Panc1 (cell line): ENCODE data around the gene AP3S2. TPM values are rescaled to one million over a fixed set of nuclear protein-coding genes. Genes with fewer than 3 reads are reported as not detected.

Experiments used
- ATAC-seq: fragments of 200-7000 bp; cut with Tn5 transposase; 2 replicates; pipeline ENCODE4 v1.9.1; 2020; ENCODE audit warnings: mild to moderate bottlenecking, moderate library complexity
- BruUV-seq: library from RNA; stranded (reverse); fragments of 400-500 nt; replicated peaks from 2 replicates; lab custom pipeline; 2021; lab: Mats Ljungman, UMichigan
- CTCF ChIA-PET: fragments of 300-600 bp; sonication (Branson Sonifier 250); formaldehyde crosslinking; loops from one replicate; lab custom pipeline; 2022; ENCODE audit warnings: antibody characterized with exemption; lab: Charles Lee
- POLR2A ChIA-PET: fragments of 300-600 bp; sonication (Branson Sonifier 250); formaldehyde crosslinking; loops from one replicate; lab custom pipeline; 2022; ENCODE audit warnings: antibody characterized with exemption; lab: Charles Lee
- DNase-seq: peaks from one replicate; pipeline ENCODE4 v3.0.0-alpha.2; 2010; ENCODE audit warnings: low read depth, low spot score
- H3K27ac ChIP-seq: 2 replicates; pipeline ENCODE4 v1.5.1; 2011; ENCODE audit warnings: mild to moderate bottlenecking, low read length, inconsistent platforms
- H3K27me3 ChIP-seq: fragments of 200-500 bp; sonication (Bioruptor generic); 2 replicates; pipeline ENCODE4 v1.6.0; 2014; ENCODE audit warnings: low read length, inconsistent platforms; ENCODE audit not compliant: control insufficient read depth, insufficient read depth
- H3K36me3 ChIP-seq: fragments of 200-500 bp; sonication (Bioruptor generic); 2 replicates; pipeline ENCODE4 v1.5.1; 2014; ENCODE audit warnings: inconsistent platforms, mild to moderate bottlenecking, low read length, moderate library complexity; ENCODE audit not compliant: control insufficient read depth, insufficient read depth
- H3K4me1 ChIP-seq: 2 replicates; pipeline ENCODE4 v1.5.1; 2011; ENCODE audit warnings: inconsistent platforms, mild to moderate bottlenecking, low read length, moderate library complexity; ENCODE audit not compliant: control insufficient read depth, insufficient read depth
- H3K4me3 ChIP-seq, 2 experiments: 2 replicates each; pipeline ENCODE4 v1.5.1; 2011 to 2012; ENCODE audit warnings: low read depth in 2 of 2, low read length in 2 of 2, mild to moderate bottlenecking in 2 of 2, inconsistent platforms in 1 of 2, moderate library complexity in 1 of 2
- H3K9me3 ChIP-seq: fragments of 200-500 bp; sonication (Bioruptor generic); 2 replicates; pipeline ENCODE4 v1.5.1; 2014; ENCODE audit warnings: low read depth, mild to moderate bottlenecking, inconsistent platforms, low read length, moderate library complexity; ENCODE audit not compliant: control insufficient read depth, insufficient read depth
- POLR2AphosphoS5 ChIP-seq: IDR thresholded peaks from 2 replicates; pipeline ENCODE4 v1.6.1; 2012; ENCODE audit warnings: mild to moderate bottlenecking, low read depth, low read length, moderate library complexity
- SIN3A ChIP-seq: IDR thresholded peaks from 2 replicates; pipeline ENCODE4 v1.6.1; 2012; ENCODE audit warnings: low read depth, mild to moderate bottlenecking, low read length, moderate library complexity, borderline replicate concordance; ENCODE audit not compliant: insufficient read depth
- TCF7L2 ChIP-seq: IDR thresholded peaks from 2 replicates; pipeline ENCODE4 v1.6.1; 2011; ENCODE audit warnings: mild to moderate bottlenecking, low read depth, low read length, inconsistent platforms
- in situ Hi-C: cut with HindIII; loops from 2 replicates; pipeline ENCODE4 v1.10.0; 2016; ENCODE audit warnings: low sequenced_read_pairs, low pct_unique_long_range_greater_than_20kb
- intact Hi-C: fragments of 100-400 bp; cut with micrococcal nuclease; formaldehyde crosslinking; loops from one replicate; pipeline ENCODE4 v1.10.0; 2022; ENCODE audit not compliant: unreplicated experiment
- total RNA-seq: library from RNA; stranded (reverse); gene quantifications from one replicate; pipeline ENCODE4 v1.2.1, GENCODE V29; 2021; ENCODE audit not compliant: unreplicated experiment
- TF ChIP-seq, protein P1 (sequence below): fragments of 450-650 bp; IDR thresholded peaks from 2 replicates; pipeline ENCODE4 v1.5.1; 2017; ENCODE audit warnings: mild to moderate bottlenecking
- TF ChIP-seq, protein P2 (sequence below), 2 experiments: IDR thresholded peaks; 2 replicates each; pipeline ENCODE4 v1.6.1; 2011 to 2012; ENCODE audit warnings: low read depth in 2 of 2, control low read depth in 1 of 2, low read length in 1 of 2, mild to moderate bottlenecking in 1 of 2, moderate library complexity in 1 of 2; ENCODE audit not compliant: insufficient read depth in 1 of 2

Gene AP3S2
- total RNA-seq, 1 experiment from 2014 or later: 24.6 TPM

GRCh38 chr15:89928421-89928820 is 34.6 kb upstream of the AP3S2 start:
- ChIA-PET POLR2A (no interaction called here), CTCF (no interaction called here)
- TF ChIP-seq, protein P1, sequence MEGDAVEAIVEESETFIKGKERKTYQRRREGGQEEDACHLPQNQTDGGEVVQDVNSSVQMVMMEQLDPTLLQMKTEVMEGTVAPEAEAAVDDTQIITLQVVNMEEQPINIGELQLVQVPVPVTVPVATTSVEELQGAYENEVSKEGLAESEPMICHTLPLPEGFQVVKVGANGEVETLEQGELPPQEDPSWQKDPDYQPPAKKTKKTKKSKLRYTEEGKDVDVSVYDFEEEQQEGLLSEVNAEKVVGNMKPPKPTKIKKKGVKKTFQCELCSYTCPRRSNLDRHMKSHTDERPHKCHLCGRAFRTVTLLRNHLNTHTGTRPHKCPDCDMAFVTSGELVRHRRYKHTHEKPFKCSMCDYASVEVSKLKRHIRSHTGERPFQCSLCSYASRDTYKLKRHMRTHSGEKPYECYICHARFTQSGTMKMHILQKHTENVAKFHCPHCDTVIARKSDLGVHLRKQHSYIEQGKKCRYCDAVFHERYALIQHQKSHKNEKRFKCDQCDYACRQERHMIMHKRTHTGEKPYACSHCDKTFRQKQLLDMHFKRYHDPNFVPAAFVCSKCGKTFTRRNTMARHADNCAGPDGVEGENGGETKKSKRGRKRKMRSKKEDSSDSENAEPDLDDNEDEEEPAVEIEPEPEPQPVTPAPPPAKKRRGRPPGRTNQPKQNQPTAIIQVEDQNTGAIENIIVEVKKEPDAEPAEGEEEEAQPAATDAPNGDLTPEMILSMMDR: no peak
- TF ChIP-seq, protein P2, sequence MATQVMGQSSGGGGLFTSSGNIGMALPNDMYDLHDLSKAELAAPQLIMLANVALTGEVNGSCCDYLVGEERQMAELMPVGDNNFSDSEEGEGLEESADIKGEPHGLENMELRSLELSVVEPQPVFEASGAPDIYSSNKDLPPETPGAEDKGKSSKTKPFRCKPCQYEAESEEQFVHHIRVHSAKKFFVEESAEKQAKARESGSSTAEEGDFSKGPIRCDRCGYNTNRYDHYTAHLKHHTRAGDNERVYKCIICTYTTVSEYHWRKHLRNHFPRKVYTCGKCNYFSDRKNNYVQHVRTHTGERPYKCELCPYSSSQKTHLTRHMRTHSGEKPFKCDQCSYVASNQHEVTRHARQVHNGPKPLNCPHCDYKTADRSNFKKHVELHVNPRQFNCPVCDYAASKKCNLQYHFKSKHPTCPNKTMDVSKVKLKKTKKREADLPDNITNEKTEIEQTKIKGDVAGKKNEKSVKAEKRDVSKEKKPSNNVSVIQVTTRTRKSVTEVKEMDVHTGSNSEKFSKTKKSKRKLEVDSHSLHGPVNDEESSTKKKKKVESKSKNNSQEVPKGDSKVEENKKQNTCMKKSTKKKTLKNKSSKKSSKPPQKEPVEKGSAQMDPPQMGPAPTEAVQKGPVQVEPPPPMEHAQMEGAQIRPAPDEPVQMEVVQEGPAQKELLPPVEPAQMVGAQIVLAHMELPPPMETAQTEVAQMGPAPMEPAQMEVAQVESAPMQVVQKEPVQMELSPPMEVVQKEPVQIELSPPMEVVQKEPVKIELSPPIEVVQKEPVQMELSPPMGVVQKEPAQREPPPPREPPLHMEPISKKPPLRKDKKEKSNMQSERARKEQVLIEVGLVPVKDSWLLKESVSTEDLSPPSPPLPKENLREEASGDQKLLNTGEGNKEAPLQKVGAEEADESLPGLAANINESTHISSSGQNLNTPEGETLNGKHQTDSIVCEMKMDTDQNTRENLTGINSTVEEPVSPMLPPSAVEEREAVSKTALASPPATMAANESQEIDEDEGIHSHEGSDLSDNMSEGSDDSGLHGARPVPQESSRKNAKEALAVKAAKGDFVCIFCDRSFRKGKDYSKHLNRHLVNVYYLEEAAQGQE (IDR thresholded peaks at IDR 0.05; ENCODE audit: insufficient read depth in 1 of 2, low read depth in 2 of 2, low read length in 1 of 2): no peak
- TF ChIP-seq TCF7L2 (no peak), POLR2AphosphoS5 (no peak), SIN3A (no peak)
- Histone ChIP-seq H3K36me3 (no peaks in the 10 kb centered on the region), H3K4me3 (no peak overlapping the region), H3K27ac (no peak overlapping the region), H3K4me1 (no peaks in the 10 kb centered on the region), H3K9me3 (no peaks in the 10 kb centered on the region), H3K27me3 (no peaks in the 10 kb centered on the region)
- ATAC-seq (no peak), DNase-seq (no peak)
- no TSS peak for BruUV-seq
- intact Hi-C loops (no loop called here), in situ Hi-C loops (no loop called here)

DNA sequence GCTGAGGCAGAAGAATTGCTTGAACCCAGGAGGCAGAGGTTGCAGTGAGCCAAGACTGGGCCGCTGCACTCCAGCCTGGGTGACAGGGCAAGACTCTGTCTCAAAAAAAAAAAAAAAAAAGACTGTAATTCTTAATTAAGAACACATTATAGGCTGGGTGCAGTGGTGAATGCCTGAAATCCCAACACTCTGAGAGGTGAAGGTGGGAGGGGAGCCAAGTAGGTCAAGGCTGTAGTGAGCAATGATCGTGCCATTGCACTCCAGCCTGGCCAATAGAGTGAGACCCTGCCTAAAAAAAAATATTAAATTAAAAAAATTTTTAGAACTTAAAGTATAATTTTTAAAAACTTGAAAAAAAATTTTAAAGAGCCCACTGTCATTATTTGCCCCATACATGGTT is 32.4 kb upstream of the AP3S2 start:
- no peak overlapping the region for H3K4me3 ChIP-seq
- H3K9me3 ChIP-seq: no peaks in the 10 kb centered on the region
- no peaks in the 10 kb centered on the region for H3K36me3 ChIP-seq
- no peak overlapping the region for H3K27ac ChIP-seq
- no peaks in the 10 kb centered on the region for H3K4me1 ChIP-seq
- no TSS peak for BruUV-seq
- no peak for DNase-seq
- CTCF ChIA-PET: no interaction called here
- in situ Hi-C loops: no loop called here
- intact Hi-C loops: no loop called here
- POLR2A ChIA-PET: interaction anchor here (0.6 to 0.7 kb wide), 2 partner anchors 27 to 78 kb away, joined by 5 to 7 read pairs; no protein-coding TSS in a partner anchor
- no peaks in the 10 kb centered on the region for H3K27me3 ChIP-seq
- TF ChIP-seq TCF7L2 (no peak), POLR2AphosphoS5 (no peak), SIN3A (no peak)
- TF ChIP-seq, protein P1: no peak
- TF ChIP-seq, protein P2 (IDR thresholded peaks at IDR 0.05; ENCODE audit: insufficient read depth in 1 of 2, low read depth in 2 of 2, low read length in 1 of 2): no peak
- ATAC-seq: no peak
